IMR-90 (cell line): ENCODE data around the gene COL1A1. TPM values are rescaled to one million over a fixed set of nuclear protein-coding genes. Genes with fewer than 3 reads are reported as not detected.

Experiments used
- ATAC-seq: fragments of 200-7000 bp; cut with Tn5 transposase; 2 replicates; pipeline ENCODE4 v1.9.1; 2020; ENCODE audit warnings: low read depth, mild to moderate bottlenecking, moderate library complexity
- BruUV-seq: library from RNA; stranded (reverse); fragments of 400-500 nt; replicated peaks from 2 replicates; lab custom pipeline; 2021; lab: Mats Ljungman, UMichigan
- CTCF ChIA-PET: fragments of 300-600 bp; formaldehyde crosslinking; extraction: SDS; loops from one replicate; lab custom pipeline; 2021; ENCODE audit warnings: antibody characterized with exemption; lab: Yijun Ruan, JAX
- POLR2A ChIA-PET: fragments of 300-600 bp; sonication (Branson Sonifier 250); formaldehyde crosslinking; loops from one replicate; lab custom pipeline; 2022; ENCODE audit warnings: antibody characterized with exemption; ENCODE audit not compliant: unreplicated experiment; lab: Charles Lee
- DNase-seq: peaks from one replicate; pipeline ENCODE4 v3.0.0; 2013
- H2AFZ ChIP-seq: replicated peaks from 2 replicates; pipeline ENCODE3; 2013; ENCODE audit warnings: low read length, mild to moderate bottlenecking; ENCODE audit not compliant: poor library complexity
- H2AK5ac ChIP-seq: 2 replicates; pipeline ENCODE4 v1.6.1; 2013; ENCODE audit warnings: low read depth, low read length, inconsistent platforms
- H2AK9ac ChIP-seq: replicated peaks from 2 replicates; pipeline ENCODE3; 2013; ENCODE audit warnings: mild to moderate bottlenecking, low read depth, low read length, moderate library complexity; ENCODE audit not compliant: poor library complexity
- H2BK120ac ChIP-seq: 2 replicates; pipeline ENCODE4 v1.6.1; 2013; ENCODE audit warnings: low read depth, low read length, inconsistent platforms
- H2BK15ac ChIP-seq: 3 replicates; pipeline ENCODE4 v1.6.1; 2013; ENCODE audit warnings: low read depth, low read length, inconsistent platforms
- H2BK20ac ChIP-seq: 2 replicates; pipeline ENCODE4 v1.6.1; 2013; ENCODE audit warnings: low read depth, mild to moderate bottlenecking, inconsistent platforms, low read length, moderate library complexity
- H2BK5ac ChIP-seq: 2 replicates; pipeline ENCODE4 v1.6.1; 2013; ENCODE audit warnings: mild to moderate bottlenecking, low read depth, low read length, inconsistent platforms; ENCODE audit not compliant: poor library complexity, severe bottlenecking
- H3K14ac ChIP-seq: replicated peaks from 2 replicates; pipeline ENCODE4 v1.6.1; 2013; ENCODE audit warnings: low read depth, low read length, inconsistent platforms
- H3K18ac ChIP-seq: 2 replicates; pipeline ENCODE4 v1.6.1; 2013; ENCODE audit warnings: low read depth, low read length, control low read depth
- H3K23ac ChIP-seq: 2 replicates; pipeline ENCODE4 v1.6.1; 2013; ENCODE audit warnings: low read depth, low read length, inconsistent platforms
- H3K27ac ChIP-seq: 2 replicates; pipeline ENCODE4 v1.5.1; 2013; ENCODE audit warnings: mild to moderate bottlenecking, control low read depth, low read length; ENCODE audit not compliant: insufficient read depth
- H3K27me3 ChIP-seq: 2 replicates; pipeline ENCODE4 v1.6.1; 2013; ENCODE audit warnings: low read length; ENCODE audit not compliant: control insufficient read depth, insufficient read depth
- H3K36me3 ChIP-seq: 2 replicates; pipeline ENCODE4 v1.6.1; 2013; ENCODE audit warnings: low read length, mixed read lengths; ENCODE audit not compliant: control insufficient read depth, insufficient read depth
- H3K4ac ChIP-seq: 2 replicates; pipeline ENCODE4 v1.6.1; 2013; ENCODE audit warnings: low read depth, low read length, inconsistent platforms
- H3K4me1 ChIP-seq: 2 replicates; pipeline ENCODE4 v1.6.1; 2013; ENCODE audit warnings: low read length, mixed read lengths; ENCODE audit not compliant: control insufficient read depth, insufficient read depth
- H3K4me2 ChIP-seq: 2 replicates; pipeline ENCODE4 v1.6.1; 2013; ENCODE audit warnings: low read depth, mild to moderate bottlenecking, control low read depth, low read length, moderate library complexity
- H3K4me3 ChIP-seq: 2 replicates; pipeline ENCODE4 v1.5.1; 2013; ENCODE audit warnings: low read depth, mild to moderate bottlenecking, control low read depth, low read length, moderate library complexity; ENCODE audit not compliant: insufficient read depth
- H3K56ac ChIP-seq: 2 replicates; pipeline ENCODE4 v1.6.1; 2013; ENCODE audit warnings: low read length, inconsistent platforms; ENCODE audit not compliant: insufficient read depth; ENCODE audit errors: extremely low read depth
- H3K79me1 ChIP-seq, 2 experiments: 2 replicates each; pipeline ENCODE4 v1.6.1; 2013; ENCODE audit warnings: low read length in 2 of 2, inconsistent platforms in 1 of 2, low read depth in 1 of 2
- H3K9ac ChIP-seq: 2 replicates; pipeline ENCODE4 v1.6.1; 2013; ENCODE audit warnings: low read depth, low read length, control low read depth
- H3K9me1 ChIP-seq: 2 replicates; pipeline ENCODE4 v1.6.1; 2013; ENCODE audit warnings: low read length, inconsistent platforms; ENCODE audit not compliant: insufficient read depth
- H3K9me3 ChIP-seq: 2 replicates; pipeline ENCODE4 v1.6.1; 2013; ENCODE audit warnings: low read length; ENCODE audit not compliant: control insufficient read depth, insufficient read depth
- H4K20me1 ChIP-seq: 2 replicates; pipeline ENCODE4 v1.6.1; 2013; ENCODE audit warnings: low read length, inconsistent platforms; ENCODE audit not compliant: insufficient read depth
- H4K5ac ChIP-seq: 2 replicates; pipeline ENCODE4 v1.6.1; 2013; ENCODE audit warnings: mild to moderate bottlenecking, low read depth, low read length, control low read depth
- H4K8ac ChIP-seq, 2 experiments: 2 replicates each; pipeline ENCODE4 v1.6.1; 2013; ENCODE audit warnings: low read depth in 2 of 2, low read length in 2 of 2, control low read depth in 1 of 2, inconsistent platforms in 1 of 2
- H4K91ac ChIP-seq: 2 replicates; pipeline ENCODE4 v1.6.1; 2013; ENCODE audit warnings: low read depth, low read length, inconsistent platforms; ENCODE audit not compliant: insufficient read depth
- MAFK ChIP-seq: IDR thresholded peaks from 2 replicates; pipeline ENCODE4 v1.6.1; 2012; ENCODE audit warnings: low read depth, low read length, improper control_type of control experiment
- POLR2A ChIP-seq: IDR thresholded peaks from 2 replicates; pipeline ENCODE4 v1.6.1; 2012; ENCODE audit warnings: mild to moderate bottlenecking, low read depth, low read length
- RCOR1 ChIP-seq: IDR thresholded peaks from 2 replicates; pipeline ENCODE4 v1.6.1; 2012; ENCODE audit warnings: mild to moderate bottlenecking, low read length, improper control_type of control experiment; ENCODE audit not compliant: insufficient replicate concordance
- whole genome bisulfite sequencing, 2 experiments: methylation state at CpG; one replicate each; pipeline versions ENCODE4 v1.1.5 to v1.1.7; 2013; ENCODE audit warnings: missing lambda C conversion rate in 2 of 2; ENCODE audit not compliant: insufficient read length in 1 of 2; ENCODE audit errors: extremely low coverage in 2 of 2; 5-methylcytosine and 5-hydroxymethylcytosine counted together
- dilution Hi-C: fragments of 300-500 bp; cut with HindIII; formaldehyde crosslinking; loops from one replicate; pipeline ENCODE4 v1.14.3; 2018; ENCODE audit warnings: low sequenced_read_pairs; ENCODE audit not compliant: unreplicated experiment
- in situ Hi-C: fragments of 300-500 bp; cut with MboI; formaldehyde crosslinking; loops from 3 replicates; pipeline ENCODE4 v1.14.3; 2019; ENCODE audit warnings: low sequenced_read_pairs, inconsistent platforms, mixed read lengths
- intact Hi-C: fragments of 100-400 bp; cut with micrococcal nuclease; formaldehyde crosslinking; loops from 2 replicates; pipeline ENCODE4 v1.10.0; 2022
- polyA plus RNA-seq, 3 experiments: library from polyadenylated mRNA; depleted of rRNA; stranded (reverse); fragments of >200 nt; gene quantifications; 2 replicates each; pipeline ENCODE4 v1.2.3, GENCODE V29; 2012; ENCODE audit warnings: low replicate concordance in 1 of 3
- total RNA-seq: library from RNA; depleted of rRNA; stranded (reverse); fragments of >200 nt; gene quantifications from 2 replicates; pipeline ENCODE4 v1.2.3, GENCODE V29; 2012

COL1A1 gene
- total and polyA plus RNA-seq, 2 of the 4 experiments (the other 2 are of a cell fraction): 2,180 to 4,350 TPM

- no peaks in the 10 kb centered on the region for H3K9me3 ChIP-seq
- H3K9me1 ChIP-seq: no peaks in the 10 kb centered on the region; the same call in 1 of the 2 replicates
- no TSS peak for BruUV-seq
- peak; percentile 68 for DNase-seq
- 0 out of 2 replicates have a peak overlapping the region, but pooled peaks have one; percentile 0 for H2BK20ac ChIP-seq
- H3K4ac ChIP-seq: peak overlapping the region; percentile 100
- WGBS, 2 experiments: 57% methylated on average over 2 of the region's 21 CpGs; no CpG with 5 or more reads in 1 of the 2 experiments
- peak overlapping the region; percentile 91 for H3K23ac ChIP-seq
- H4K5ac ChIP-seq: peak overlapping the region; percentile 83
- peak overlapping the region; percentile 91 for H3K14ac ChIP-seq
- H3K27me3 ChIP-seq: no peaks in the 10 kb centered on the region
- H2BK15ac ChIP-seq: peak overlapping the region; percentile 30; the same call in 1 of the 3 replicates
- dilution Hi-C loops: no loop called here
- peaks cover 94% of the 10 kb centered on the region for H4K20me1 ChIP-seq
- H3K4me2 ChIP-seq: no peak overlapping the region
- H2AK5ac ChIP-seq: peak overlapping the region; percentile 93
- TF ChIP-seq RCOR1 (no peak), POLR2A (0 out of 2 replicates have a peak, but pooled peaks have one; percentile 37), MAFK (no peak)
- peaks cover 99% of the 10 kb centered on the region for H3K36me3 ChIP-seq
- H3K27ac ChIP-seq: peak overlapping the region; percentile 99
- peak overlapping the region; percentile 83 for H4K91ac ChIP-seq
- peak overlapping the region; percentile 93 for H3K18ac ChIP-seq
- ChIA-PET POLR2A (interaction anchor here (0.5 to 3.6 kb wide), 4 partner anchors 9 to 97 kb away, joined by 3 to 17 read pairs (median 3); partner anchors contain the start of gene COL1A1), CTCF (no interaction called here)
- intact Hi-C loops: no loop called here
- no peak; the same call in none of the 2 replicates for ATAC-seq
- H3K4me1 ChIP-seq: peaks cover 45% of the 10 kb centered on the region
- H2AFZ ChIP-seq: peak overlapping the region; percentile 66
- peak overlapping the region; percentile 88 for H3K56ac ChIP-seq
- H2BK5ac ChIP-seq: peak overlapping the region; percentile 99
- peak overlapping the region; percentile 65 to 86 for H4K8ac ChIP-seq
- no peak overlapping the region for H3K4me3 ChIP-seq
- H2AK9ac ChIP-seq: peak overlapping the region; percentile 86
- in situ Hi-C loops: no loop called here
- peaks cover 7 to 95% of the 10 kb centered on the region in 2 experiments; a peak in 3 of 4 replicates for H3K79me1 ChIP-seq
- H3K9ac ChIP-seq: peak overlapping the region; percentile 58
- H2BK120ac ChIP-seq: peak overlapping the region; percentile 72
These were observed 9.9 kb downstream of the COL1A1 start for GRCh38 chr17:50191359-50192143.
